HG02588 (cell line): ENCODE measurements around the gene IFRD2.

Source experiments
- ATAC-seq: cut with Tn5 transposase; IDR thresholded peaks from one replicate; pipeline ENCODE4 v1.9.1; 2021; ENCODE audit warnings: mild to moderate bottlenecking, moderate library complexity; ENCODE audit not compliant: unreplicated experiment

IFRD2 gene, protein sequence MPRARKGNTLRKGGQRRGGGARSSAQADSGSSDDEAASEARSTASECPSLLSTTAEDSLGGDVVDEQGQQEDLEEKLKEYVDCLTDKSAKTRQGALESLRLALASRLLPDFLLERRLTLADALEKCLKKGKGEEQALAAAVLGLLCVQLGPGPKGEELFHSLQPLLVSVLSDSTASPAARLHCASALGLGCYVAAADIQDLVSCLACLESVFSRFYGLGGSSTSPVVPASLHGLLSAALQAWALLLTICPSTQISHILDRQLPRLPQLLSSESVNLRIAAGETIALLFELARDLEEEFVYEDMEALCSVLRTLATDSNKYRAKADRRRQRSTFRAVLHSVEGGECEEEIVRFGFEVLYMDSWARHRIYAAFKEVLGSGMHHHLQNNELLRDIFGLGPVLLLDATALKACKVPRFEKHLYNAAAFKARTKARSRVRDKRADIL

DNA sequence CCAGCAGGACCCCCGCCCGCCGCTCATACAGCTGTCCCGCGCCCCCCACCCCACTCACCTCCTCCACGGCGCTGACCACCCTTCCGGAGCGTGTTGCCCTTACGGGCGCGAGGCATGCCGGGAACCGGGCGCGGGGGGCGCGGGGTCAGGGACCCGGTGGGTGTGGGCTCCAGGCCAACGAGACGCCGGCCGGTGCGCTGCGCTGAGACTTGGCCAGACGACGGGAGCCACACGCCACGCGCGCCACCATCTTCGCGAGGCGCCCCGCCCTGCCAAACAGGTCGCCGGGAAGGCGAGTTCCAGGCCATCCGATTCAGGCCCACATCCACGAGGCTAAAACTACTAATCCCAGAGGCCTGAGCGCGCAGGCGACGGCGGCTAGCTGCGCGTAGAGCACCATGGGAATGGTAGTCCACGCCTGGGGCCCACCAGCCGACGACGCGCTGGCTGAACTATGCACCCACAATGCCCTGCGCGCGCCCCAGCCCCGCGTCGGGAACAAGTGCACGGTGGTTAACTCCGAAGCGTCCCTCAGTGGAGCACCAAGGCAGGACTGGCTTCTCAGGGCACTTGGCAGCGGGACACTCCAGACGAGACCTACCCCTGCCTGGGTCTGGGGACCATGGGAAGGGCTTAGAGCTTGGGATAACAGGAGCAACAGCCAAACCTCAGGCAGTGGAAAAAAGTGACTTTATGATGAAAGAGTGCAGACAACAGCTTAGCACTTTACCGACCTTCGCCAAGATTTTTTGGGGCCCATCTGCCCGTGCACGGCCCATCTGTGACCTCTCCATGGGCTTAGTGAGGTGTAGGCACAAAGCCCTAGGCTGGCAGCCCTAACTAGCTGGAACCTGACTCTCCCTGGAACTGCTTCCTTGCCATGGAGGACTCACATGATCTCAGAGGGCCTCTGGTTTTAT, at the start of gene IFRD2:
TSS of gene IFRD2 (minus strand) at position 271 of the 920 bp plus-strand sequence. CDS start at position 116, 155 bp downstream.
- peak; percentile 94 for ATAC-seq

DNA sequence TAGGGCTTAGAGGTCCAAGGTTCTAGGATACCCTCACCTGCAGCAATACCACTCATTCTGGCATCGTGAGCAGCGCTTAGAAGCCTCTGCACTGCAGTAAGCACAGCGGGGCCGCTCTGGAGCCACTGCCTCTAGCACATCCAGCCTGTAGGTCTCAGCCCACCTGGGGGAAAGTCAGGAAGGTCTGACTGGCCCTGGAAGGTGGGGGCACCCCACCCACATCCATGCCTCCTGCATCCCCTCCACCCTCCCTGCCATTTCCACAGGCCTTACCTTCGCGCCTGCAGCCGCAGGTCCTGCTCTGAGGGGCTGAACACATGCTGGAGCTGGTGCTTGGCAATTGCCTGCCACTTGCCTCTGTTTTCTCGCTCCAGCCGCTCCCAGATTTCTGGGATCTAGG, 49.3 kb upstream of the IFRD2 start:
- no peak for ATAC-seq

DNA sequence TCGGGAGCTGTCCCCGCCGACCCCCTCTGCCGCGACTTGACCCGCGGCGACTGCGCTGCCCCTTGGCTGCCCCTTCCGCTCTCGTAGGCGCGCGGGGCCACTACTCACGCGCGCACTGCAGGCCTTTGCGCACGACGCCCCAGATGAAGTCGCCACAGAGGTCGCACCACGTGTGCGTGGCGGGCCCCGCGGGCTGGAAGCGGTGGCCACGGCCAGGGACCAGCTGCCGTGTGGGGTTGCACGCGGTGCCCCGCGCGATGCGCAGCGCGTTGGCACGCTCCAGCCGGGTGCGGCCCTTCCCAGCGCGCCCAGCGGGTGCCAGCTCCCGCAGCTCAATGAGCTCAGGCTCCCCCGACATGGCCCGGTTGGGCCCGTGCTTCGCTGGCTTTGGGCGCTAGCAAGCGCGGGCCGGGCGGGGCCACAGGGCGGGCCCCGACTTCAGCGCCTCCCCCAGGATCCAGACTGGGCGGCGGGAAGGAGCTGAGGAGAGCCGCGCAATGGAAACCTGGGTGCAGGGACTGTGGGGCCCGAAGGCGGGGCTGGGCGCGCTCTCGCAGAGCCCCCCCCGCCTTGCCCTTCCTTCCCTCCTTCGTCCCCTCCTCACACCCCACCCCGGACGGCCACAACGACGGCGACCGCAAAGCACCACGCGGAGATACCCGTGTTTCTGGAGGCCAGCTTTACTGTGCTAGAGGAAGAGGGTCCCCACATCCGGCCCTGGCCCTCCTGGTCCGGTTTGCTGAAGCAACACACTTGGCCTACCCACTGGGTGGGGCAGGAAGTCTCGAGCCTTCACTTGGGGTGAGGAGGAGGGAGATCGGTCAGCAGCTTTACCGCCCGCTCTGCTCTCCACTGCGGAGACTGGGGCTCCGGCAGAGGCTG, 48.5 kb upstream of the IFRD2 start, which contains the start of gene RASSF1:
TSS of gene RASSF1 (minus strand) at position 389 of the 882 bp plus-strand sequence. CDS start at position 358, 31 bp downstream.
- ATAC-seq, result no peak

- ATAC-seq, result no peak
Measured at GRCh38 chr3:50340147-50340447, 47.9 kb upstream of the IFRD2 start.

DNA sequence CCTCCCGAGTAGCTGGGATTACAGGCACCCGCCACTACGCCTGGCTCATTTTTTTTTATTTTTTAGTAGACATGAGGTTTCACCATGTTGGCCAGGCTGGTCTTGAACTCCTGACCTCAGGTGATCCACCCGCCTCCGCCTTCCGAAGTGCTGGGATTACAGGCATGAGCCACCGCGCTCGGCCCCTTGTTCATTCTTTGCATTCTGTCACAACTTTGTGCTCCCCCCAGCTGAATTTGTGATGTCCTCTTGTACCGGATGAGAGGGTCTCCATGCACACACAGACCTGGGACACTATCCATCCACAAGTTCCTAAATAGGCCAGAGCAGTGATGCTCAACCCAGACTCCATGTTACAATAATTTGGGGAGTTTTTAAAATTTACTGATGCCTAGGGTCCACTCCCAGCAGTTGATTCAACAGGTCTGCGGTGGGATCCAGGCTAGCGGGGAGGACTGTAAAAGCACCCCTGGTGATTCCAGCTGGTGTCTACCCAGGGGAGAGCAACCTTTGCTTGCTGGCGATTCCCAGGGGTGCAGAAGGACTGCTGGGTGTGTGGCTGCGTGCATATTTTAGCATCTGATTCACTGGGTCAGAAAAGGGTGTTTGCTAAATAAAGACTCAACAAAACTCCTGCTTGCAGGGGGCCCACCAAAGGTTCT, 47.4 kb upstream of the IFRD2 start:
- ATAC-seq, result no peak

GRCh38 chr3:50338965-50339364, 46.7 kb upstream of the IFRD2 start:
- ATAC-seq, result no peak

- ATAC-seq, result peak; percentile 73
Measured at GRCh38 chr3:50337175-50337861, 45.1 kb upstream of the IFRD2 start.

DNA sequence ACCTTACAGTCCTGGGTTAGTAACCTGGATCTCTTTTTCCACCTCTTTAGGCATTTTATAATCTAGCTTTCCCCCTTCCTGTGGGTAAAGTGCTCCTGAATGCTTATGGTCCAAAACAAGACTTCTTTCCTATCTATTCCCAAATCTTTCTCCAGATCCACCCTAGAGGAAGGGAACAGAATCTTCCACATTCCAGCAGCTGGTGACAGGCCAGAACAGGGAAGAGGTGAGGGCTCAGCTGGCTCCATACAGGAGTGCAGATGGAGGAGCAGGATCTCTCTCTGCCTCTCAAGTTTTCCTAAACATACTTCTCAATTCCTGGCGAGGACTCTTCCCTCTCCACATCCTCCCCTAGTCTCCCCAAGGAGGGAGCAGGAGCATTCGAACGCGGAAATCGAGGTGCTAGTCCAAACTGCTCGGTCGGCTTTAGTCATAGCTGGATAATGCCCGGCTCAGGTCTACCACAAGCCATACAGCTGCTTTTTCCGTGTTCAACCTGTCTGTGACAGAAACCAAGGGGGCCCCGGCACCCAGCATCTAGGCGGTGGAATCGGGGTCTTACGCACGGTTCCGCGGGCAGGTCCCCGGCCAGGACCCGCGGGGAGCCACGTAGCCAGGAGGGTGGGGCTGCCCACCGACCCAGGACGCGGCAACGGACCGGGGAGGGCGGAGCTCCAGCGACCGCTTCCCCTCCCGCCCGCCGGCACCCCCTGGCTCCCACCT, 44.4 kb upstream of the IFRD2 start:
- ATAC-seq, result peak; percentile 27

DNA sequence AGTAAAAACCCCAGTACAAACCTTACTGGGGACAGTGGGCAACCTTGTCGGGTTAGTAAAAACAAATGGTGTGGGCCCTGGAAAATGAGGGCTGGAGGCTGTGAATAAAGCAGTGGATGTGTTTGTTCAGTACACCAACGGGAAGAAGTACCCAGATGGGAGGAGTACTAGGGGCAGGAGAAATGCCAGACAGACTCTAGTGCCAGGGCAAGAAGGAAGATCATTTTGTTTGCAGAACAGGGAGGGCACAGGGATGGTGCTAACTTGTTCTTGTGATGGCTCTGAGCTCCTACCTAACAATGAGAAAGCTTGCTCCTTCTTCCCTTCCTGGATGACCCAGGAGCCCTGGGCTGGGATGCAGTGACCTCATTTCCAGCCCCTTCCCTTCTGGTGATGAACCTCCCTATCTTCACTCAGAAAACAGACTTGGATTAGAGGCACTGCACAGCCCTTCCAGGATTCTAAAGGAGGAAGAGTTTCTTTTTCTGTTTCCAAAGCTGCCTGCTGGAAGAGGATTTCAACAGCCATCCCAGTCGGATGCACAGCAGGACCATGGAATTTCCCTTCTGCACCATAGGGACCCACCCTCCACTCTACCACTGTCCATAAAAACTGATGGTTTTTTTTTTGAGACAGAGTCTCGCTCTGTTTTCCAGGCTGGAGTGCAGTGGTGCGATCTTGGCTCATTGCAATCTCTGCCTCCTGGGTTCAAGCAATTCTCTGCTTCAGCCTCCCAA, 42.3 kb upstream of the IFRD2 start:
- ATAC-seq, result no peak

DNA sequence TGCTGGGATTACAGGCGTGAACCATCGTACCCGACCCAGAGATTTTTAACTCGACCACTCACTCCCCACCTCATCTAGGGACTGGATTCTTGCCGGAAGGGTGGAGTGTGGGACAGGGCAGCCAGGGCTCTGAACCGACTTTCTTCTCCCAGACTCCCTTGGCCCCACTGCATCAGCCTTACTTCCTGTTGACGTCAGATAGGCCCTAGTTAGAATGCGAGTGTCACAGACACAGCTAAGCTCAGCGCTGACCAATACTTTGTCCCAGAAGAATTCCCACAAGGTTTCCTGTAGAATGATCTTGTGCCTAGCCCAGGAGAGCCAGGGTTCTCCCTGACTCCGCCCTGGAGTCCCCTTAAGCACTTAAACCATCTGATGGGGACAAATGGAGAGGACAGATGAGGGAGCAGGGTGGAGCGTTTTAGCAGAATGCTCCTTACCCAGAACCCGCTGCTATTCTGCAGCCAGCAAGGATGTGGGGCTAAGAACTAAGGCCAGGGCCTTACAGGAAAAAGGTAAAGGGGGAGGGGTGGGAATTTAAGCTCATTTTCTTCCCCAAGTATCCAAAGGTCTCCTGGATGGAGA, 41.6 kb upstream of the IFRD2 start:
- ATAC-seq, result no peak

DNA sequence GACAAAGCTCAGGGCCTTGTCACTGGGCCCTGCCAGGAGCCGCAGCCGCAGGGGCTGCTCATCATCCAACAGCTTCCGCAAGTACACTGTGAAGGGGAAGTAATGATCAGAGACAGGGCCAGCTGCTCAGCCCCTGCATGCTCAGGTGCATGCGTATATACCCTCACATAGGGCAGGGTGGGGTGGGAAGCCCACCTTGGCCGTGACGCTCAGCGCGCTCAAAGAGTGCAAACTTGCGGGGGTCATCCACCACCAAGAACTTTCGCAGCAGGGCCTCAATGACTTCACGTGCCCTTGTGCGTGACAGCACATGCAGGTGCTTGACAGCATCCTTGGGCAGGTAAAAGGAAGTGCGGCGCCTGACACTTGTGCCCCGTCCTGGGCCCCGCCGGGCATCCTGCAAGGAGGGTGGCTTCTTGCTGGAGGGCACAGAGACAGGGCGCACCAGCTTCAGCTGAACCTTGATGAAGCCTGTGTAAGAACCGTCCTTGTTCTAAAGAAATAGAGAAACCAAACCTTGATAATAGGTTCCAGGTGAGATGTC, 39.2 kb upstream of the IFRD2 start:
- no peak for ATAC-seq

DNA sequence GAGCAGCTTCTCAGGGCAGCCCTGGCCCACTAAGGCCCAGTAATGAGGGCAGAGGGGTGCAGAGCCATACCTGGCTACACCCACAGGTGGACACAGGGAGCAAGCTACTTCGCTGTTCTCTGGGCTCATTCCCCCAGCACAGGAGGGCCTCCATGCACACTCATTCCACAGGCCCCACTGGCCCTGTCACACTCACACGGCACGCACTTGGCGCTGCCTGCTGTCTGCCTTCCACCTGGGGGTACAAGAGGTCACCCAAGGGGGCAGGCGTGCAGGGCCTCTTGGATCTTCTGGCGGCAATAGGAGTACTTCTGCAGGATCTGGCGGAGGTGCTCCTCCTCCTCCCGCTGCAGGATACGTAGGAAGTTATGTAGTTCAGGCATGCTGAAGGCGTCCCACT, 38.1 kb upstream of the IFRD2 start:
- no peak for ATAC-seq

GRCh38 chr3:50327943-50328691, 35.9 kb upstream of the IFRD2 start, which contains the start of gene TUSC2:
TUSC2 (minus strand) TSS chr3:50328223; CDS start chr3:50328099, 124 bp downstream.
- peak; percentile 79 for ATAC-seq

GRCh38 chr3:50327129-50327528, 34.9 kb upstream of the IFRD2 start:
- ATAC-seq, result no peak

GRCh38 chr3:50326182-50326541, 33.9 kb upstream of the IFRD2 start:
- no peak for ATAC-seq

- ATAC-seq, result no peak
Measured at GRCh38 chr3:50325497-50326181, 33.4 kb upstream of the IFRD2 start.
